GM19043 (cell line): ENCODE measurements around the gene SLC26A1.

Experiments
- ATAC-seq: cut with Tn5 transposase; IDR thresholded peaks from one replicate; pipeline ENCODE4 v1.9.1; 2021; ENCODE audit warnings: low read depth; ENCODE audit not compliant: unreplicated experiment

The SLC26A1 gene

GRCh38 chr4:967113-968104, 25.8 kb downstream of the SLC26A1 start:
- no peak for ATAC-seq

GRCh38 chr4:966266-967112, 26.7 kb downstream of the SLC26A1 start:
- no peak for ATAC-seq

GRCh38 chr4:965766-966134, 27.5 kb downstream of the SLC26A1 start:
- no peak for ATAC-seq

GRCh38 chr4:965048-965765, 28.0 kb downstream of the SLC26A1 start:
- ATAC-seq = no peak

GRCh38 chr4:964346-965025, 28.7 kb downstream of the SLC26A1 start:
- no peak for ATAC-seq

GRCh38 chr4:963276-964225, 29.7 kb downstream of the SLC26A1 start:
- ATAC-seq = no peak

- no peak for ATAC-seq
Measured at GRCh38 chr4:962231-963208, 30.7 kb downstream of the SLC26A1 start.

GRCh38 chr4:961351-962230, 31.6 kb downstream of the SLC26A1 start:
- no peak for ATAC-seq

GRCh38 chr4:960636-961350, 32.4 kb downstream of the SLC26A1 start:
- ATAC-seq = no peak

GRCh38 chr4:960140-960635, 33.0 kb downstream of the SLC26A1 start:
- ATAC-seq = no peak

GRCh38 chr4:959338-960139, 33.7 kb downstream of the SLC26A1 start:
- ATAC-seq = no peak

GRCh38 chr4:958696-959337, 34.4 kb downstream of the SLC26A1 start:
- ATAC-seq = no peak

GRCh38 chr4:958314-958665, 34.9 kb downstream of the SLC26A1 start:
- no peak for ATAC-seq

GRCh38 chr4:957581-958313, 35.5 kb downstream of the SLC26A1 start:
- ATAC-seq = no peak
